Measurements from ENCODE around the gene NLGN3.

Gene NLGN3

GRCh38 chrX:71173440-71173839, 28.8 kb downstream of the NLGN3 start:
- TF ChIP-seq EZH2phosphoT487 (IDR thresholded peaks at IDR 0.05; ENCODE audit: borderline replicate concordance): no peak
- no peak for TF ChIP-seq CTCF (conservative IDR thresholded peaks at IDR 0.05; ENCODE audit: low read length)

GRCh38 chrX:71174795-71175194, 30.2 kb downstream of the NLGN3 start:
- H3K27me3 ChIP-seq (ENCODE audit: insufficient read depth, low read length, poor library complexity, severe bottlenecking): no peaks in the 10 kb centered on the region
- TF ChIP-seq CTCF (conservative IDR thresholded peaks at IDR 0.05; ENCODE audit: low read length) (no peak), EZH2phosphoT487 (IDR thresholded peaks at IDR 0.05; ENCODE audit: borderline replicate concordance) (no peak)
- H3K79me2 ChIP-seq (ENCODE audit: insufficient read depth, low read length): no peaks in the 10 kb centered on the region
- peaks cover 16% of the 10 kb centered on the region for H3K4me1 ChIP-seq (ENCODE audit: insufficient read depth, low read length, poor library complexity, severe bottlenecking)
- no peaks in the 10 kb centered on the region for H3K9me3 ChIP-seq (ENCODE audit: insufficient read depth, low read depth, low read length)
- H3K9ac ChIP-seq (ENCODE audit: low read depth, low read length, poor library complexity, severe bottlenecking): no peak overlapping the region
- no peak overlapping the region for H3K4me2 ChIP-seq (ENCODE audit: low read depth, low read length, poor library complexity, severe bottlenecking)
- H3K36me3 ChIP-seq (ENCODE audit: insufficient read depth, low read length): no peaks in the 10 kb centered on the region
- no peaks in the 10 kb centered on the region for H4K20me1 ChIP-seq (ENCODE audit: insufficient read depth, low read length, poor library complexity, severe bottlenecking)
- H2AFZ ChIP-seq (ENCODE audit: low read length): no peak overlapping the region
- no peak overlapping the region for H3K4me3 ChIP-seq (ENCODE audit: low read length, poor library complexity, severe bottlenecking)
- H3F3A ChIP-seq (ENCODE audit: low read depth): no peaks in the 10 kb centered on the region
- H3K9me2 ChIP-seq (replicated peaks; ENCODE audit: low read depth, low read length): no peaks in the 10 kb centered on the region

More at GRCh38 chrX:71173440-71173839, 28.8 kb downstream of the NLGN3 start:
- H3K79me2 ChIP-seq (ENCODE audit: insufficient read depth, low read length): no peaks in the 10 kb centered on the region
- no peaks in the 10 kb centered on the region for H3F3A ChIP-seq (ENCODE audit: low read depth)
- no peaks in the 10 kb centered on the region for H3K27me3 ChIP-seq (ENCODE audit: insufficient read depth, low read length, poor library complexity, severe bottlenecking)
- no peaks in the 10 kb centered on the region for H3K36me3 ChIP-seq (ENCODE audit: insufficient read depth, low read length)
- no peaks in the 10 kb centered on the region for H3K9me2 ChIP-seq (replicated peaks; ENCODE audit: low read depth, low read length)
- no peak overlapping the region for H3K9ac ChIP-seq (ENCODE audit: low read depth, low read length, poor library complexity, severe bottlenecking)
- H3K4me1 ChIP-seq (ENCODE audit: insufficient read depth, low read length, poor library complexity, severe bottlenecking): peaks cover 16% of the 10 kb centered on the region
- H2AFZ ChIP-seq (ENCODE audit: low read length): no peak overlapping the region
- no peak overlapping the region for H3K4me2 ChIP-seq (ENCODE audit: low read depth, low read length, poor library complexity, severe bottlenecking)
- H4K20me1 ChIP-seq (ENCODE audit: insufficient read depth, low read length, poor library complexity, severe bottlenecking): no peaks in the 10 kb centered on the region
- H3K9me3 ChIP-seq (ENCODE audit: insufficient read depth, low read depth, low read length): no peaks in the 10 kb centered on the region
- no peak overlapping the region for H3K4me3 ChIP-seq (ENCODE audit: low read length, poor library complexity, severe bottlenecking)

GRCh38 chrX:71175531-71175930, 30.9 kb downstream of the NLGN3 start:
- Histone ChIP-seq H3K36me3 (ENCODE audit: insufficient read depth, low read length) (no peaks in the 10 kb centered on the region), H2AFZ (ENCODE audit: low read length) (no peak overlapping the region), H3K4me2 (ENCODE audit: low read depth, low read length, poor library complexity, severe bottlenecking) (no peak overlapping the region), H3K9me2 (replicated peaks; ENCODE audit: low read depth, low read length) (no peaks in the 10 kb centered on the region), H3F3A (ENCODE audit: low read depth) (no peaks in the 10 kb centered on the region), H3K9ac (ENCODE audit: low read depth, low read length, poor library complexity, severe bottlenecking) (no peak overlapping the region), H3K9me3 (ENCODE audit: insufficient read depth, low read depth, low read length) (no peaks in the 10 kb centered on the region), H4K20me1 (ENCODE audit: insufficient read depth, low read length, poor library complexity, severe bottlenecking) (no peaks in the 10 kb centered on the region), H3K4me1 (ENCODE audit: insufficient read depth, low read length, poor library complexity, severe bottlenecking) (peaks cover 17% of the 10 kb centered on the region), H3K79me2 (ENCODE audit: insufficient read depth, low read length) (peaks cover 4% of the 10 kb centered on the region), H3K27me3 (ENCODE audit: insufficient read depth, low read length, poor library complexity, severe bottlenecking) (no peaks in the 10 kb centered on the region), H3K4me3 (ENCODE audit: low read length, poor library complexity, severe bottlenecking) (no peak overlapping the region)
- TF ChIP-seq CTCF (conservative IDR thresholded peaks at IDR 0.05; ENCODE audit: low read length) (no peak), EZH2phosphoT487 (IDR thresholded peaks at IDR 0.05; ENCODE audit: borderline replicate concordance) (no peak)
